ENCODE measurements around the gene USP17L21. TPM values are rescaled to one million over a fixed set of nuclear protein-coding genes. Genes with fewer than 3 reads are reported as not detected.

The USP17L21 gene, protein sequence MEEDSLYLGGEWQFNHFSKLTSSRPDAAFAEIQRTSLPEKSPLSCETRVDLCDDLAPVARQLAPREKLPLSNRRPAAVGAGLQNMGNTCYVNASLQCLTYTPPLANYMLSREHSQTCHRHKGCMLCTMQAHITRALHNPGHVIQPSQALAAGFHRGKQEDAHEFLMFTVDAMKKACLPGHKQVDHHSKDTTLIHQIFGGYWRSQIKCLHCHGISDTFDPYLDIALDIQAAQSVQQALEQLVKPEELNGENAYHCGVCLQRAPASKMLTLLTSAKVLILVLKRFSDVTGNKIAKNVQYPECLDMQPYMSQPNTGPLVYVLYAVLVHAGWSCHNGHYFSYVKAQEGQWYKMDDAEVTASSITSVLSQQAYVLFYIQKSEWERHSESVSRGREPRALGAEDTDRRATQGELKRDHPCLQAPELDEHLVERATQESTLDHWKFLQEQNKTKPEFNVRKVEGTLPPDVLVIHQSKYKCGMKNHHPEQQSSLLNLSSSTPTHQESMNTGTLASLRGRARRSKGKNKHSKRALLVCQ
- total RNA-seq, result not detected in 2 replicates

GRCh38 chr4:9262572-9262971 is at the start of gene USP17L21:
Gene USP17L21, plus strand, starts transcription at chr4:9262872. Its CDS starts 0 bp downstream, at chr4:9262872.

DNA sequence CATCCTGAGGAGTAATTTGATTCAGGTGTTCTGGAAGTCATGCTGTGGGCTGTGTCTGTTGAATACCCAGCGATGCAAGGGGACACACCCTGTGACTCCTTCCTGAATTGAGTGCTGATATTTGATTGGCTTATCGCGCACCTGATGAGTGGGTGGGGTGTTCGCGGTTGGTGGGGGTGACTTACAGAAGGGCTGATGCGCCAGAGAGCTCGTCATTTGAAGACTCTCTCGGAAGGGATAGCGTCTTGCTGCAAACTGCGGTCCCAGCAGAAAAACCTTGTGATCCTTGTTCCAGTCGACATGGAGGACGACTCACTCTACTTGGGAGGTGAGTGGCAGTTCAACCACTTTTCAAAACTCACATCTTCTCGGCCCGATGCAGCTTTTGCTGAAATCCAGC is 47.6 kb upstream of the USP17L21 start, which contains the start of gene USP17L11:
TSS of gene USP17L11 (plus strand) at position 301 of the 400 bp plus-strand sequence. CDS start at position 301, 0 bp downstream.

GRCh38 chr4:9219852-9220251 is 42.8 kb upstream of the USP17L21 start, which contains the start of gene USP17L12:
Gene USP17L12, plus strand, starts transcription at chr4:9220152. Its CDS starts 0 bp downstream, at chr4:9220152.

DNA sequence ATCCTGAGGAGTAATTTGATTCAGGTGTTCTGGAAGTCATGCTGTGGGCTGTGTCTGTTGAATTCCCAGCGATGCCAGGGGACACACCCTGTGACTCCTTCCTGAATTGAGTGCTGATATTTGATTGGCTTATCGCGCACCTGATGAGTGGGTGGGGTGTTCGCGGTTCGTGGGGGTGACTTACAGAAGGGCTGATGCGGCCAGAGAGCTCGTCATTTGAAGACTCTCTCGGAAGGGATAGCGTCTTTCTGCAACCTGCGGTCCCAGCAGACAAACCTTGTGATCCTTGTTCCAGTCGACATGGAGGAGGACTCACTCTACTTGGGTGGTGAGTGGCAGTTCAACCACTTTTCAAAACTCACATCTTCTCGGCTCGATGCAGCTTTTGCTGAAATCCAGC is 38.1 kb upstream of the USP17L21 start, which contains the start of gene USP17L13:
TSS of gene USP17L13 (plus strand) at position 301 of the 400 bp plus-strand sequence. CDS start at position 301, 0 bp downstream.

DNA sequence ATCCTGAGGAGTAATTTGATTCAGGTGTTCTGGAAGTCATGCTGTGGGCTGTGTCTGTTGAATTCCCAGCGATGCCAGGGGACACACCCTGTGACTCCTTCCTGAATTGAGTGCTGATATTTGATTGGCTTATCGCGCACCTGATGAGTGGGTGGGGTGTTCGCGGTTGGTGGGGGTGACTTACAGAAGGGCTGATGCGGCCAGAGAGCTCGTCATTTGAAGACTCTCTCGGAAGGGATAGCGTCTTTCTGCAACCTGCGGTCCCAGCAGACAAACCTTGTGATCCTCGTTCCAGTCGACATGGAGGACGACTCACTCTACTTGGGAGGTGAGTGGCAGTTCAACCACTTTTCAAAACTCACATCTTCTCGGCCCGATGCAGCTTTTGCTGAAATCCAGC is 28.6 kb upstream of the USP17L21 start, which contains the start of gene USP17L15:
TSS of gene USP17L15 (plus strand) at position 301 of the 400 bp plus-strand sequence. CDS start at position 301, 0 bp downstream.

GRCh38 chr4:9243579-9243978 is 19.1 kb upstream of the USP17L21 start, which contains the start of gene USP17L17:
Gene USP17L17, plus strand, starts transcription at chr4:9243879. Its CDS starts 0 bp downstream, at chr4:9243879.

GRCh38 chr4:9247953-9248680 is 14.6 kb upstream of the USP17L21 start, which contains the start of gene USP17L18:
Gene USP17L18, plus strand, starts transcription at chr4:9248630. Its CDS starts 0 bp downstream, at chr4:9248630.

DNA sequence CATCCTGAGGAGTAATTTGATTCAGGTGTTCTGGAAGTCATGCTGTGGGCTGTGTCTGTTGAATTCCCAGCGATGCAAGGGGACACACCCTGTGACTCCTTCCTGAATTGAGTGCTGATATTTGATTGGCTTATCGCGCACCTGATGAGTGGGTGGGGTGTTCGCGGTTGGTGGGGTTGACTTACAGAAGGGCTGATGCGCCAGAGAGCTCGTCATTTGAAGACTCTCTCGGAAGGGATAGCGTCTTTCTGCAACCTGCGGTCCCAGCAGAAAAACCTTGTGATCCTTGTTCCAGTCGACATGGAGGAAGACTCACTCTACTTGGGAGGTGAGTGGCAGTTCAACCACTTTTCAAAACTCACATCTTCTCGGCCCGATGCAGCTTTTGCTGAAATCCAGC is 9.6 kb upstream of the USP17L21 start, which contains the start of gene USP17L19:
TSS of gene USP17L19 (plus strand) at position 301 of the 400 bp plus-strand sequence. CDS start at position 301, 0 bp downstream.

DNA sequence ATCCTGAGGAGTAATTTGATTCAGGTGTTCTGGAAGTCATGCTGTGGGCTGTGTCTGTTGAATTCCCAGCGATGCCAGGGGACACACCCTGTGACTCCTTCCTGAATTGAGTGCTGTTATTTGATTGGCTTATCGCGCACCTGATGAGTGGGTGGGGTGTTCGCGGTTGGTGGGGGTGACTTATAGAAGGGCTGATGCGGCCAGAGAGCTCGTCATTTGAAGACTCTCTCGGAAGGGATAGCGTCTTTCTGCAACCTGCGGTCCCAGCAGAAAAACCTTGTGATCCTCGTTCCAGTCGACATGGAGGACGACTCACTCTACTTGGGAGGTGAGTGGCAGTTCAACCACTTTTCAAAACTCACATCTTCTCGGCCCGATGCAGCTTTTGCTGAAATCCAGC is 4.8 kb upstream of the USP17L21 start, which contains the start of gene USP17L20:
TSS of gene USP17L20 (plus strand) at position 301 of the 400 bp plus-strand sequence. CDS start at position 301, 0 bp downstream.

GRCh38 chr4:9267319-9267718 is 4.6 kb downstream of the USP17L21 start, which contains the start of gene USP17L22:
Gene USP17L22, plus strand, starts transcription at chr4:9267619. Its CDS starts 0 bp downstream, at chr4:9267619.

Other genes starting within 250 kb of the USP17L21 start
- not detected in 2 replicates for gene FAM90A26, start 92.5 kb upstream of the USP17L21 start, total RNA-seq
- gene USP17L10, start 52.2 kb upstream of the USP17L21 start, total RNA-seq, result not detected in 2 replicates
- not detected in 2 replicates for gene USP17L11, start 47.5 kb upstream of the USP17L21 start, total RNA-seq
- not detected in 2 replicates for gene USP17L12, start 42.7 kb upstream of the USP17L21 start, total RNA-seq
- not detected in 2 replicates for gene USP17L13, start 38.0 kb upstream of the USP17L21 start, total RNA-seq
- not detected in 2 replicates for gene USP17L15, start 28.5 kb upstream of the USP17L21 start, total RNA-seq
- gene USP17L17, start 19.0 kb upstream of the USP17L21 start, total RNA-seq, result not detected in 2 replicates
- not detected in 2 replicates for gene USP17L18, start 14.2 kb upstream of the USP17L21 start, total RNA-seq
- gene USP17L19, start 9.5 kb upstream of the USP17L21 start, total RNA-seq, result not detected in 2 replicates
- gene USP17L20, start 4.7 kb upstream of the USP17L21 start, total RNA-seq, result not detected in 2 replicates
- gene USP17L22, start 4.7 kb downstream of the USP17L21 start, total RNA-seq, result not detected in 2 replicates
- not detected in 2 replicates for gene USP17L24, start 62.3 kb downstream of the USP17L21 start, total RNA-seq
- gene USP17L25, start 67.0 kb downstream of the USP17L21 start, total RNA-seq, result not detected in 2 replicates
- not detected in 2 replicates for gene USP17L26, start 71.8 kb downstream of the USP17L21 start, total RNA-seq
- gene USP17L5, start 76.5 kb downstream of the USP17L21 start, total RNA-seq, result not detected in 2 replicates
- gene USP17L27, start 81.3 kb downstream of the USP17L21 start, total RNA-seq, result not detected in 2 replicates
- not detected in 2 replicates for gene USP17L28, start 86.0 kb downstream of the USP17L21 start, total RNA-seq
- not detected in 2 replicates for gene USP17L29, start 90.8 kb downstream of the USP17L21 start, total RNA-seq
- not detected in 2 replicates for gene USP17L30, start 100.3 kb downstream of the USP17L21 start, total RNA-seq
- gene DEFB131A, start 181.5 kb downstream of the USP17L21 start, total RNA-seq, result not detected in 2 replicates

Measured in vein endothelial cell (primary cell).